Liver (tissue), 9 donors: ENCODE results near the gene FAM98B. TPM values are rescaled to one million over a fixed set of nuclear protein-coding genes. Genes with fewer than 3 reads are reported as not detected.

Experiments used
- DNase-seq: peaks from one replicate; pipeline ENCODE4 v3.0.0-alpha.2; 2017; ENCODE audit warnings: low spot score
- H3K27ac ChIP-seq, 2 donors: one replicate each; pipeline ENCODE4 v1.7.0; 2013; ENCODE audit warnings: inconsistent platforms in 2 of 2, low read length in 2 of 2, control low read depth in 1 of 2, low read depth in 1 of 2, mild to moderate bottlenecking in 1 of 2
- H3K27me3 ChIP-seq, 4 donors: one replicate each; pipeline versions ENCODE4 v1.6.1 to v1.7.0; 2013; ENCODE audit warnings: low read length in 3 of 4, inconsistent platforms in 1 of 4, mild to moderate bottlenecking in 1 of 4, moderate library complexity in 1 of 4; ENCODE audit not compliant: control insufficient read depth in 4 of 4, insufficient read depth in 4 of 4
- H3K36me3 ChIP-seq, 4 donors: one replicate each; pipeline versions ENCODE4 v1.6.1 to v1.7.0; 2013; ENCODE audit warnings: low read length in 3 of 4, mild to moderate bottlenecking in 3 of 4, low read depth in 1 of 4, moderate library complexity in 1 of 4; ENCODE audit not compliant: control insufficient read depth in 4 of 4, insufficient read depth in 3 of 4
- H3K4me1 ChIP-seq, 4 donors: one replicate each; pipeline versions ENCODE4 v1.6.1 to v1.7.0; 2013; ENCODE audit warnings: low read length in 3 of 4, mild to moderate bottlenecking in 3 of 4, moderate library complexity in 1 of 4; ENCODE audit not compliant: control insufficient read depth in 4 of 4, insufficient read depth in 4 of 4
- H3K4me3 ChIP-seq, 3 donors: one replicate each; pipeline versions ENCODE4 v1.6.1 to v1.7.0; 2013; ENCODE audit warnings: low read length in 3 of 3, control low read depth in 1 of 3, low read depth in 1 of 3, mild to moderate bottlenecking in 1 of 3
- H3K9ac ChIP-seq, 2 donors: one replicate each; pipeline ENCODE4 v1.7.0; 2013; ENCODE audit warnings: low read length in 2 of 2, mild to moderate bottlenecking in 2 of 2, moderate library complexity in 2 of 2, control low read depth in 1 of 2, low read depth in 1 of 2
- H3K9me3 ChIP-seq, 4 donors: one replicate each; pipeline versions ENCODE4 v1.6.1 to v1.7.0; 2013; ENCODE audit warnings: low read length in 3 of 4; ENCODE audit not compliant: control insufficient read depth in 4 of 4
- CTCF ChIP-seq: fragments of 150-350 bp; IDR thresholded peaks from 2 replicates; pipeline ENCODE4 v1.5.1; 2017; ENCODE audit warnings: improper control_type of control experiment, low read depth, low read length; ENCODE audit not compliant: missing input control
- EGR1 ChIP-seq, 2 donors: IDR thresholded peaks; 2 replicates each; pipeline ENCODE4 v1.6.1; 2016 to 2018; ENCODE audit warnings: antibody characterized with exemption in 2 of 2, low read depth in 2 of 2
- FOXA1 ChIP-seq: IDR thresholded peaks from 2 replicates; pipeline ENCODE4 v1.6.1; 2016; ENCODE audit warnings: antibody characterized with exemption
- FOXA2 ChIP-seq: IDR thresholded peaks from 2 replicates; pipeline ENCODE4 v1.6.1; 2016; ENCODE audit warnings: antibody characterized with exemption
- GABPA ChIP-seq, 2 donors: IDR thresholded peaks in 1 of 2; conservative IDR thresholded peaks in 1 of 2; 2 replicates each; pipeline ENCODE4 v1.6.1; 2016; ENCODE audit warnings: antibody characterized with exemption in 2 of 2, mild to moderate bottlenecking in 1 of 2, moderate library complexity in 1 of 2
- HNF4A ChIP-seq, 2 donors: conservative IDR thresholded peaks; 2 replicates each; pipeline ENCODE4 v1.6.1; 2016; ENCODE audit warnings: antibody characterized with exemption in 2 of 2, mild to moderate bottlenecking in 2 of 2
- HNF4G ChIP-seq: IDR thresholded peaks from 2 replicates; pipeline ENCODE4 v1.6.1; 2016; ENCODE audit warnings: antibody characterized with exemption
- JUND ChIP-seq, 2 donors: IDR thresholded peaks; 2 replicates each; pipeline ENCODE4 v1.6.1; 2016; ENCODE audit warnings: antibody characterized with exemption in 2 of 2
- NR2F2 ChIP-seq: IDR thresholded peaks from 2 replicates; pipeline ENCODE4 v1.6.1; 2016; ENCODE audit warnings: antibody characterized with exemption
- RAD21 ChIP-seq, 2 donors: IDR thresholded peaks; 2 replicates each; pipeline ENCODE4 v1.6.1; 2016; ENCODE audit warnings: antibody characterized with exemption in 2 of 2, mild to moderate bottlenecking in 2 of 2
- RXRA ChIP-seq, 2 donors: IDR thresholded peaks; 2 replicates each; pipeline ENCODE4 v1.6.1; 2017 to 2018; ENCODE audit warnings: antibody characterized with exemption in 2 of 2, mild to moderate bottlenecking in 1 of 2
- SP1 ChIP-seq: IDR thresholded peaks from 2 replicates; pipeline ENCODE4 v1.6.1; 2018; ENCODE audit warnings: antibody characterized with exemption, mild to moderate bottlenecking
- TAF1 ChIP-seq: conservative IDR thresholded peaks from 2 replicates; pipeline ENCODE4 v1.6.1; 2016; ENCODE audit warnings: antibody characterized with exemption, mild to moderate bottlenecking
- YY1 ChIP-seq: IDR thresholded peaks from 2 replicates; pipeline ENCODE4 v1.6.1; 2016; ENCODE audit warnings: antibody characterized with exemption, mild to moderate bottlenecking
- WGBS: extraction: QIAGEN DNeasy Blood & Tissue Kit; methylation state at CpG from one replicate; pipeline ENCODE4 v1.1.7; 2013; 5-methylcytosine and 5-hydroxymethylcytosine counted together
- polyA plus RNA-seq, 2 donors: library from polyadenylated mRNA; stranded (reverse) in 1 of 2; unstranded in 1 of 2; fragments of 200-250 nt in 1 of 2; fragments of >200 nt in 1 of 2; fragmentation: Nextera tagmentation in 1 of 2; extraction: Ambion mirVana in 1 of 2; gene quantifications; one replicate each; pipeline versions ENCODE4 v1.2.1 to v1.2.3, GENCODE V29; 2013 to 2015
- total RNA-seq, 2 donors: library from RNA; depleted of rRNA; stranded (reverse); fragments of >200 nt; gene quantifications; one replicate each; pipeline ENCODE4 v1.2.3, GENCODE V29; 2014
- TF ChIP-seq, protein P1 (sequence below): IDR thresholded peaks from 2 replicates; pipeline ENCODE4 v1.6.1; 2016; ENCODE audit warnings: antibody characterized with exemption, mild to moderate bottlenecking
- TF ChIP-seq, protein P2 (sequence below): IDR thresholded peaks from 2 replicates; pipeline ENCODE4 v1.6.1; 2016; ENCODE audit warnings: antibody characterized with exemption
- TF ChIP-seq, protein P3 (sequence below): IDR thresholded peaks from 2 replicates; pipeline ENCODE4 v1.6.1; 2016; ENCODE audit warnings: antibody characterized with exemption
- TF ChIP-seq, protein P4 (sequence below): IDR thresholded peaks from 2 replicates; pipeline ENCODE4 v1.6.1; 2016; ENCODE audit warnings: antibody characterized with exemption
- donor health status: healthy.
- donor health status: healthy.
- donor health status: healthy.
- donor health status: healthy.
- donor health status: healthy.

Gene FAM98B
- total and polyA plus RNA-seq, 4 donors = 1.5 to 12.2 (median 4.3) TPM

GRCh38 chr15:38520035-38520434 lies 66.1 kb downstream of the FAM98B start:
- Histone ChIP-seq H3K27me3 (peaks cover 0 to 6% (median 1%) of the 10 kb centered on the region in 4 donors), H3K4me1 (no peaks in the 10 kb centered on the region), H3K9ac (no peak overlapping the region), H3K4me3 (no peak overlapping the region), H3K27ac (no peak overlapping the region), H3K36me3 (no peaks in the 10 kb centered on the region), H3K9me3 (no peaks in the 10 kb centered on the region)
- WGBS = 89% methylated on average over 3 of the region's 3 CpGs
- TF ChIP-seq, protein P1, sequence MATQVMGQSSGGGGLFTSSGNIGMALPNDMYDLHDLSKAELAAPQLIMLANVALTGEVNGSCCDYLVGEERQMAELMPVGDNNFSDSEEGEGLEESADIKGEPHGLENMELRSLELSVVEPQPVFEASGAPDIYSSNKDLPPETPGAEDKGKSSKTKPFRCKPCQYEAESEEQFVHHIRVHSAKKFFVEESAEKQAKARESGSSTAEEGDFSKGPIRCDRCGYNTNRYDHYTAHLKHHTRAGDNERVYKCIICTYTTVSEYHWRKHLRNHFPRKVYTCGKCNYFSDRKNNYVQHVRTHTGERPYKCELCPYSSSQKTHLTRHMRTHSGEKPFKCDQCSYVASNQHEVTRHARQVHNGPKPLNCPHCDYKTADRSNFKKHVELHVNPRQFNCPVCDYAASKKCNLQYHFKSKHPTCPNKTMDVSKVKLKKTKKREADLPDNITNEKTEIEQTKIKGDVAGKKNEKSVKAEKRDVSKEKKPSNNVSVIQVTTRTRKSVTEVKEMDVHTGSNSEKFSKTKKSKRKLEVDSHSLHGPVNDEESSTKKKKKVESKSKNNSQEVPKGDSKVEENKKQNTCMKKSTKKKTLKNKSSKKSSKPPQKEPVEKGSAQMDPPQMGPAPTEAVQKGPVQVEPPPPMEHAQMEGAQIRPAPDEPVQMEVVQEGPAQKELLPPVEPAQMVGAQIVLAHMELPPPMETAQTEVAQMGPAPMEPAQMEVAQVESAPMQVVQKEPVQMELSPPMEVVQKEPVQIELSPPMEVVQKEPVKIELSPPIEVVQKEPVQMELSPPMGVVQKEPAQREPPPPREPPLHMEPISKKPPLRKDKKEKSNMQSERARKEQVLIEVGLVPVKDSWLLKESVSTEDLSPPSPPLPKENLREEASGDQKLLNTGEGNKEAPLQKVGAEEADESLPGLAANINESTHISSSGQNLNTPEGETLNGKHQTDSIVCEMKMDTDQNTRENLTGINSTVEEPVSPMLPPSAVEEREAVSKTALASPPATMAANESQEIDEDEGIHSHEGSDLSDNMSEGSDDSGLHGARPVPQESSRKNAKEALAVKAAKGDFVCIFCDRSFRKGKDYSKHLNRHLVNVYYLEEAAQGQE = no peak
- no peak for TF ChIP-seq FOXA1
- DNase-seq = no peak

- TF ChIP-seq, protein P2, sequence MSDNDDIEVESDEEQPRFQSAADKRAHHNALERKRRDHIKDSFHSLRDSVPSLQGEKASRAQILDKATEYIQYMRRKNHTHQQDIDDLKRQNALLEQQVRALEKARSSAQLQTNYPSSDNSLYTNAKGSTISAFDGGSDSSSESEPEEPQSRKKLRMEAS = no peak
- TF ChIP-seq HNF4G = no peak
- no peak for TF ChIP-seq CTCF
- TF ChIP-seq RXRA (IDR thresholded peaks at IDR 0.05) = no peak
- TF ChIP-seq FOXA1 = no peak
- TF ChIP-seq SP1 = no peak
- TF ChIP-seq TAF1 = no peak
- TF ChIP-seq GABPA (IDR thresholded peaks at IDR 0.05 in 1 of 2, conservative IDR thresholded peaks at IDR 0.05 in 1 of 2) = no peak
- TF ChIP-seq YY1 = no peak
- TF ChIP-seq, protein P3, sequence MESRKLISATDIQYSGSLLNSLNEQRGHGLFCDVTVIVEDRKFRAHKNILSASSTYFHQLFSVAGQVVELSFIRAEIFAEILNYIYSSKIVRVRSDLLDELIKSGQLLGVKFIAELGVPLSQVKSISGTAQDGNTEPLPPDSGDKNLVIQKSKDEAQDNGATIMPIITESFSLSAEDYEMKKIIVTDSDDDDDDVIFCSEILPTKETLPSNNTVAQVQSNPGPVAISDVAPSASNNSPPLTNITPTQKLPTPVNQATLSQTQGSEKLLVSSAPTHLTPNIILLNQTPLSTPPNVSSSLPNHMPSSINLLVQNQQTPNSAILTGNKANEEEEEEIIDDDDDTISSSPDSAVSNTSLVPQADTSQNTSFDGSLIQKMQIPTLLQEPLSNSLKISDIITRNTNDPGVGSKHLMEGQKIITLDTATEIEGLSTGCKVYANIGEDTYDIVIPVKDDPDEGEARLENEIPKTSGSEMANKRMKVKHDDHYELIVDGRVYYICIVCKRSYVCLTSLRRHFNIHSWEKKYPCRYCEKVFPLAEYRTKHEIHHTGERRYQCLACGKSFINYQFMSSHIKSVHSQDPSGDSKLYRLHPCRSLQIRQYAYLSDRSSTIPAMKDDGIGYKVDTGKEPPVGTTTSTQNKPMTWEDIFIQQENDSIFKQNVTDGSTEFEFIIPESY = no peak
- TF ChIP-seq JUND (IDR thresholded peaks at IDR 0.05) = no peak
- TF ChIP-seq, protein P4, sequence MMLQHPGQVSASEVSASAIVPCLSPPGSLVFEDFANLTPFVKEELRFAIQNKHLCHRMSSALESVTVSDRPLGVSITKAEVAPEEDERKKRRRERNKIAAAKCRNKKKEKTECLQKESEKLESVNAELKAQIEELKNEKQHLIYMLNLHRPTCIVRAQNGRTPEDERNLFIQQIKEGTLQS = no peak
- TF ChIP-seq NR2F2 = no peak
- TF ChIP-seq FOXA2 = no peak
- TF ChIP-seq HNF4A (conservative IDR thresholded peaks at IDR 0.05) = no peak
- TF ChIP-seq, protein P1 = no peak
- TF ChIP-seq EGR1 (IDR thresholded peaks at IDR 0.05; ENCODE audit: low read depth in 2 of 2) = no peak
- TF ChIP-seq RAD21 (IDR thresholded peaks at IDR 0.05) = no peak
- H3K27me3 ChIP-seq = peaks cover 0 to 5% (median 2%) of the 10 kb centered on the region in 4 donors
- no peaks in the 10 kb centered on the region for H3K4me1 ChIP-seq
- no peak overlapping the region for H3K9ac ChIP-seq
- 56% methylated on average over 5 of the region's 5 CpGs for WGBS
- no peak overlapping the region for H3K27ac ChIP-seq
- H3K9me3 ChIP-seq = no peaks in the 10 kb centered on the region
- no peak overlapping the region for H3K4me3 ChIP-seq
- no peaks in the 10 kb centered on the region for H3K36me3 ChIP-seq
- DNase-seq = no peak
These were observed 67.4 kb downstream of the FAM98B start for GRCh38 chr15:38521316-38521715.
